OCI-LY1 (cell line): ENCODE data around the gene CBLN1.
"Not testable (repeated sequence)": the region's sequence is repeated elsewhere in the genome, so short reads cannot be mapped to it uniquely, and the experiment has no call there.

Source experiments
- H2AFZ ChIP-seq: fragments of 200-600 bp; sonication (generic), shearing (Covaris generic); 2 replicates; pipeline ENCODE4 v1.6.0; 2014; ENCODE audit warnings: antibody characterized with exemption, mild to moderate bottlenecking, low read length
- H3F3A ChIP-seq: fragments of 200-600 bp; sonication (generic), shearing (Covaris generic); 2 replicates; pipeline ENCODE4 v1.6.0; 2014; ENCODE audit warnings: mild to moderate bottlenecking, antibody characterized with exemption, low read length, moderate library complexity; ENCODE audit not compliant: insufficient read depth
- H3K27ac ChIP-seq: fragments of 200-600 bp; sonication (generic); 2 replicates; pipeline ENCODE4 v1.5.1; 2014; ENCODE audit warnings: low read length, mixed run types, mild to moderate bottlenecking, low read depth; ENCODE audit not compliant: poor library complexity, severe bottlenecking
- H3K27me3 ChIP-seq: fragments of 200-600 bp; sonication (generic); 2 replicates; pipeline ENCODE4 v1.6.0; 2014; ENCODE audit warnings: antibody characterized with exemption, mild to moderate bottlenecking, low read length, moderate library complexity; ENCODE audit not compliant: insufficient read depth
- H3K36me3 ChIP-seq: fragments of 200-600 bp; sonication (generic); 2 replicates; pipeline ENCODE4 v1.6.1; 2014; ENCODE audit warnings: mild to moderate bottlenecking, antibody characterized with exemption, low read length, moderate library complexity, mixed read lengths; ENCODE audit not compliant: insufficient read depth
- H3K4me1 ChIP-seq: fragments of 200-600 bp; sonication (generic); 2 replicates; pipeline ENCODE4 v1.5.1; 2014; ENCODE audit warnings: mild to moderate bottlenecking, low read length, moderate library complexity; ENCODE audit not compliant: insufficient read depth, severe bottlenecking
- H3K4me2 ChIP-seq: fragments of 200-600 bp; sonication (generic), shearing (Covaris generic); 2 replicates; pipeline ENCODE4 v1.6.1; 2014; ENCODE audit warnings: low read length
- H3K4me3 ChIP-seq: fragments of 200-600 bp; sonication (generic); 2 replicates; pipeline ENCODE4 v1.5.1; 2014; ENCODE audit warnings: low read length, low read depth, mild to moderate bottlenecking, mixed read lengths; ENCODE audit not compliant: poor library complexity, severe bottlenecking
- H3K79me2 ChIP-seq: fragments of 200-600 bp; shearing (Covaris generic); 2 replicates; pipeline ENCODE4 v1.6.1; 2016; ENCODE audit warnings: mixed run types, low read length, mixed read lengths; ENCODE audit not compliant: insufficient read depth
- H3K9ac ChIP-seq: fragments of 200-600 bp; sonication (generic), shearing (Covaris generic); 2 replicates; pipeline ENCODE4 v1.6.1; 2014; ENCODE audit warnings: mild to moderate bottlenecking, low read length, mixed read lengths
- H3K9me2 ChIP-seq: fragments of 200-600 bp; sonication (generic), shearing (Covaris generic); 2 replicates; pipeline ENCODE4 v1.6.1; 2014; ENCODE audit warnings: low read depth, mild to moderate bottlenecking, low read length, mixed read lengths
- H3K9me3 ChIP-seq: fragments of 200-600 bp; shearing (Covaris generic); 2 replicates; pipeline ENCODE4 v1.6.1; 2014; ENCODE audit warnings: low read length, mixed read lengths
- H4K20me1 ChIP-seq: fragments of 200-600 bp; sonication (generic), shearing (Covaris generic); 2 replicates; pipeline ENCODE4 v1.6.0; 2016; ENCODE audit warnings: mild to moderate bottlenecking, low read length; ENCODE audit not compliant: insufficient read depth
- EZH2 ChIP-seq: fragments of 200-600 bp; sonication (generic), shearing (Covaris generic); IDR thresholded peaks from 2 replicates; pipeline ENCODE4 v1.8.0; 2017; ENCODE audit warnings: borderline replicate concordance, mixed run types, mild to moderate bottlenecking, antibody characterized with exemption, low read length, moderate library complexity, mixed read lengths
- TF ChIP-seq, protein P1 (sequence below): fragments of 200-600 bp; sonication (generic), shearing (Covaris generic); IDR thresholded peaks from 2 replicates; pipeline ENCODE4 v1.5.1; 2017; ENCODE audit warnings: mild to moderate bottlenecking, antibody characterized with exemption, low read length, moderate library complexity, mixed read lengths

The CBLN1 gene

DNA sequence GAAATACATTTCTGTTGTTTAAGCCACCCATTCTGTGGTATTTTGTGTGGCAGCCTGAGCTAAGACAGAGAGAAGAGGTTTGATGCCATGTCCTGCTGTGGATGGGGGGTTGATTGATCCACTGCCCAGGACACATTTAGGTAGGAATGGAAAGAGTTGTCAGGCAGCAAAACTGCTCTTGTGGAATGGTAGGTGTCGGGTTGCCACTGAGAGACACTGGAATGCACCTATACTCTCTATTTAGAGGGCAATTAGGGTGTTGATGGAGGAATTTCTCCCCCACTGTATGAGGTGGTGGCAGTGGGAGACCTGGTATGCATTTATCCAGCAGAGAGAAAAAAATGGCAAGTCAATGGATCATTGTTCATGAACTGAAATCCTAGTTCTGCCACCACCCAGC, 30.9 kb downstream of the CBLN1 start:
- Histone ChIP-seq H3K4me1 (no peaks in the 10 kb centered on the region), H3K9me3 (no peaks in the 10 kb centered on the region), H3K27ac (no peak overlapping the region), H3K36me3 (no peaks in the 10 kb centered on the region), H4K20me1 (no peaks in the 10 kb centered on the region), H3K4me3 (no peak overlapping the region), H3K79me2 (no peaks in the 10 kb centered on the region), H2AFZ (no peak overlapping the region), H3F3A (no peaks in the 10 kb centered on the region), H3K9me2 (no peaks in the 10 kb centered on the region), H3K9ac (no peak overlapping the region), H3K27me3 (no peaks in the 10 kb centered on the region), H3K4me2 (no peak overlapping the region)
- TF ChIP-seq EZH2 = no peak
- TF ChIP-seq, protein P1, sequence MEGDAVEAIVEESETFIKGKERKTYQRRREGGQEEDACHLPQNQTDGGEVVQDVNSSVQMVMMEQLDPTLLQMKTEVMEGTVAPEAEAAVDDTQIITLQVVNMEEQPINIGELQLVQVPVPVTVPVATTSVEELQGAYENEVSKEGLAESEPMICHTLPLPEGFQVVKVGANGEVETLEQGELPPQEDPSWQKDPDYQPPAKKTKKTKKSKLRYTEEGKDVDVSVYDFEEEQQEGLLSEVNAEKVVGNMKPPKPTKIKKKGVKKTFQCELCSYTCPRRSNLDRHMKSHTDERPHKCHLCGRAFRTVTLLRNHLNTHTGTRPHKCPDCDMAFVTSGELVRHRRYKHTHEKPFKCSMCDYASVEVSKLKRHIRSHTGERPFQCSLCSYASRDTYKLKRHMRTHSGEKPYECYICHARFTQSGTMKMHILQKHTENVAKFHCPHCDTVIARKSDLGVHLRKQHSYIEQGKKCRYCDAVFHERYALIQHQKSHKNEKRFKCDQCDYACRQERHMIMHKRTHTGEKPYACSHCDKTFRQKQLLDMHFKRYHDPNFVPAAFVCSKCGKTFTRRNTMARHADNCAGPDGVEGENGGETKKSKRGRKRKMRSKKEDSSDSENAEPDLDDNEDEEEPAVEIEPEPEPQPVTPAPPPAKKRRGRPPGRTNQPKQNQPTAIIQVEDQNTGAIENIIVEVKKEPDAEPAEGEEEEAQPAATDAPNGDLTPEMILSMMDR = no peak

DNA sequence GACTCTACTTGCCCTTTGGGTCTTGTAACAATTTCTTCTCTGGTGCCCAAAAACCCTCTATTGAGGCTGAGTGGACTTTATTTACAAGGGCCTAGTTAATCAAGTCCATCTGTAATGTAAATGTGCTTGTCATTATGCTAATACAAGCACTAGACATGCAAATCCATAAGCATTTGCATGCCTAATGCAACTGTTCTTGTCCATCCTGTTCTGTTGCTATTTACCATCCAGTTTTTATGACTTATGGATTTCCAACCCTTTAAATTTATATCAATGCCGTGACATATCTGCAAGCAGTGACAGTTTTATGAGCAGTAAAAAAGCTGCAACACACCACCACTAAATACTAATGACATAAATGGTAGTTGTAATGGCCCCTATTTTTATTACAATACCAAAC, 33.4 kb downstream of the CBLN1 start:
- Histone ChIP-seq H3K9ac (no peak overlapping the region), H3K9me2 (no peaks in the 10 kb centered on the region), H3K4me2 (no peak overlapping the region), H3K4me1 (no peaks in the 10 kb centered on the region), H3K27ac (no peak overlapping the region), H3K27me3 (no peaks in the 10 kb centered on the region), H2AFZ (no peak overlapping the region), H4K20me1 (no peaks in the 10 kb centered on the region), H3K9me3 (no peaks in the 10 kb centered on the region), H3K36me3 (no peaks in the 10 kb centered on the region), H3F3A (no peaks in the 10 kb centered on the region), H3K79me2 (no peaks in the 10 kb centered on the region), H3K4me3 (no peak overlapping the region)
- TF ChIP-seq EZH2 = no peak
- TF ChIP-seq, protein P1 = no peak

DNA sequence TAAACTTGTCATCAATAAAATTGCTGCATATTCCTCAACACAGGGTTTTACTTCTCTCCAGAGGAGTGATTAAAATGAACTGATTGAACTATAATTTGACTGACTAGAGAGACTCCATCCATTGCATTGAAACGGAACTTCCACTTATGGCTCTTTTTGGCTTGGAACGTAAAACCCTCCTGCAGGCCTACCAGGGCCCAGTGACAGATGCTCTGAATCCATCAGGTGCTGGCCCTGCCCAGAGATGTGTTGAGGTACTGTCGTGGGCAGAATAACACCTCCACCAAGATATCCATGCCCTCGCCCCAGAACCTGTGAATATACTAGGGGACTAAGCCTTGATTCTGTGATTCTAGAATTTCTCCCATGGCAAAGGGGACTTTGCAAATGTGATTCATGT, 45.4 kb downstream of the CBLN1 start:
- Histone ChIP-seq H3K27ac (no peak overlapping the region), H4K20me1 (no peaks in the 10 kb centered on the region), H3F3A (no peaks in the 10 kb centered on the region), H3K9ac (no peak overlapping the region), H3K4me2 (no peak overlapping the region), H2AFZ (no peak overlapping the region), H3K27me3 (no peaks in the 10 kb centered on the region), H3K9me2 (no peaks in the 10 kb centered on the region), H3K79me2 (no peaks in the 10 kb centered on the region), H3K9me3 (no peaks in the 10 kb centered on the region), H3K4me1 (no peaks in the 10 kb centered on the region), H3K36me3 (no peaks in the 10 kb centered on the region), H3K4me3 (no peak overlapping the region)
- no peak for TF ChIP-seq EZH2
- TF ChIP-seq, protein P1 = no peak

DNA sequence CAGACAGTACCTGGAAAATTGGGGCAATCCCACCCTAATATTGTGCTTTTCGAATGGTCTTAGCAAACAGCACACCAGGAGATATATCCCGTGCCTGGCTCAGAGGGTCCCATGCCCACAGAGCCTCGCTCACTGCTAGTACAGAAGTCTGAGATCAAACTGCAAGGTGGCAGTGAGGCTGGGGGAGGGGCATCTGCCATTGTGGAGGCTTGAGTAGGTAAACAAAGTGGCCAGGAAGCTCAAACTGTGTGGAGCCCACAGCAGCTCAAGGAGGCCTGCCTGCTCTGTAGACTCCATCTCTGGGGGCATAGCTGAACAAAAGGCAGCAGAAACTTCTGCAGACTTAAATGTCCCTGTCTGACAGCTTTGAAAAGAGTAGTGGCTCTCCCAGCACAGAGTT, 53.3 kb downstream of the CBLN1 start:
- not testable (repeated sequence) for H2AFZ ChIP-seq, H3K27me3 ChIP-seq, H3K36me3 ChIP-seq, H3F3A ChIP-seq, H3K4me1 ChIP-seq, H3K9me3 ChIP-seq, H4K20me1 ChIP-seq, H3K9ac ChIP-seq, H3K4me2 ChIP-seq, H3K4me3 ChIP-seq, H3K9me2 ChIP-seq, H3K79me2 ChIP-seq, H3K27ac ChIP-seq
